Stomach smooth muscle (tissue), 2 donors: ENCODE measurements around the gene AQP6.

Source experiments
- H3K27ac ChIP-seq: one replicate; pipeline ENCODE4 v1.7.0; 2013; ENCODE audit warnings: mild to moderate bottlenecking, low read length, inconsistent platforms
- H3K27me3 ChIP-seq, 2 donors: one replicate each; pipeline ENCODE4 v1.7.0; 2013; ENCODE audit warnings: low read length in 2 of 2; ENCODE audit not compliant: insufficient read depth in 2 of 2, control insufficient read depth in 1 of 2
- H3K36me3 ChIP-seq, 2 donors: one replicate each; pipeline ENCODE4 v1.7.0; 2013; ENCODE audit warnings: low read length in 2 of 2; ENCODE audit not compliant: control insufficient read depth in 2 of 2, insufficient read depth in 2 of 2
- H3K4me1 ChIP-seq: one replicate; pipeline ENCODE4 v1.7.0; 2013; ENCODE audit warnings: low read length; ENCODE audit not compliant: control insufficient read depth, insufficient read depth
- H3K4me3 ChIP-seq, 2 donors: one replicate each; pipeline ENCODE4 v1.7.0; 2013; ENCODE audit warnings: low read length in 2 of 2
- H3K9ac ChIP-seq, 2 donors: one replicate each; pipeline ENCODE4 v1.7.0; 2013; ENCODE audit warnings: low read length in 2 of 2, mild to moderate bottlenecking in 1 of 2
- H3K9me3 ChIP-seq, 2 donors: one replicate each; pipeline ENCODE4 v1.7.0; 2013; ENCODE audit warnings: low read length in 2 of 2; ENCODE audit not compliant: control insufficient read depth in 2 of 2
- donor health status: healthy.
- donor health status: Pancreatic carcinoma.

AQP6 gene

GRCh38 chr12:49959685-49960473 is 12.9 kb upstream of the AQP6 start:
- H3K4me3 ChIP-seq, result no peak overlapping the region
- H3K9me3 ChIP-seq, result no peaks in the 10 kb centered on the region
- H3K27me3 ChIP-seq, result peaks cover 40 to 56% of the 10 kb centered on the region in 2 donors
- peaks cover 10% of the 10 kb centered on the region for H3K4me1 ChIP-seq
- no peaks in the 10 kb centered on the region for H3K36me3 ChIP-seq
- H3K27ac ChIP-seq, result no peak overlapping the region
- H3K9ac ChIP-seq, result no peak overlapping the region

GRCh38 chr12:49960474-49961110 is 12.2 kb upstream of the AQP6 start:
- Histone ChIP-seq H3K27me3 (peaks cover 37 to 49% of the 10 kb centered on the region in 2 donors), H3K9ac (no peak overlapping the region), H3K27ac (no peak overlapping the region), H3K36me3 (no peaks in the 10 kb centered on the region), H3K9me3 (no peaks in the 10 kb centered on the region), H3K4me1 (peaks cover 6% of the 10 kb centered on the region), H3K4me3 (peak overlapping the region in 1 of 2 donors; percentile 57)

GRCh38 chr12:49961111-49961922 is 11.4 kb upstream of the AQP6 start, which contains the start of gene AQP5:
AQP5 (plus strand) TSS chr12:49961872; CDS start chr12:49962018, 146 bp downstream.
- peaks cover 32 to 45% of the 10 kb centered on the region in 2 donors for H3K27me3 ChIP-seq
- H3K36me3 ChIP-seq, result no peaks in the 10 kb centered on the region
- peaks cover 6% of the 10 kb centered on the region for H3K4me1 ChIP-seq
- no peak within 1 kb of the TSS for H3K9ac ChIP-seq
- no peaks in the 10 kb centered on the region for H3K9me3 ChIP-seq
- H3K4me3 ChIP-seq, result peak within 1 kb of the TSS in 1 of 2 donors; percentile 57
- no peak within 1 kb of the TSS for H3K27ac ChIP-seq

GRCh38 chr12:49961993-49962764 is 10.6 kb upstream of the AQP6 start:
- Histone ChIP-seq H3K9ac (no peak overlapping the region), H3K27me3 (peaks cover 29 to 41% of the 10 kb centered on the region in 2 donors), H3K27ac (no peak overlapping the region), H3K4me3 (no peak overlapping the region), H3K4me1 (peaks cover 12% of the 10 kb centered on the region), H3K36me3 (no peaks in the 10 kb centered on the region), H3K9me3 (no peaks in the 10 kb centered on the region)

GRCh38 chr12:49962861-49963765 is 9.6 kb upstream of the AQP6 start:
- Histone ChIP-seq H3K9me3 (no peaks in the 10 kb centered on the region), H3K36me3 (no peaks in the 10 kb centered on the region), H3K4me3 (no peak overlapping the region), H3K27me3 (peaks cover 31 to 32% of the 10 kb centered on the region in 2 donors), H3K27ac (no peak overlapping the region), H3K4me1 (peaks cover 19% of the 10 kb centered on the region), H3K9ac (no peak overlapping the region)

- Histone ChIP-seq H3K4me1 (peaks cover 19% of the 10 kb centered on the region), H3K36me3 (no peaks in the 10 kb centered on the region), H3K4me3 (no peak overlapping the region), H3K9me3 (no peaks in the 10 kb centered on the region), H3K9ac (no peak overlapping the region), H3K27ac (no peak overlapping the region), H3K27me3 (peaks cover 27% of the 10 kb centered on the region in 2 donors)
Measured at GRCh38 chr12:49963976-49964815, 8.6 kb upstream of the AQP6 start.

- Histone ChIP-seq H3K27me3 (peaks cover 18 to 20% of the 10 kb centered on the region in 2 donors), H3K27ac (no peak overlapping the region), H3K4me3 (no peak overlapping the region), H3K4me1 (peaks cover 19% of the 10 kb centered on the region), H3K36me3 (no peaks in the 10 kb centered on the region), H3K9me3 (no peaks in the 10 kb centered on the region), H3K9ac (no peak overlapping the region)
Measured at GRCh38 chr12:49964849-49965624, 7.7 kb upstream of the AQP6 start.

- H3K9me3 ChIP-seq, result no peaks in the 10 kb centered on the region
- H3K4me1 ChIP-seq, result peaks cover 19% of the 10 kb centered on the region
- H3K4me3 ChIP-seq, result no peak overlapping the region
- peaks cover 10 to 12% of the 10 kb centered on the region in 2 donors for H3K27me3 ChIP-seq
- H3K9ac ChIP-seq, result no peak overlapping the region
- H3K27ac ChIP-seq, result no peak overlapping the region
- no peaks in the 10 kb centered on the region for H3K36me3 ChIP-seq
Measured at GRCh38 chr12:49965836-49966235, 6.9 kb upstream of the AQP6 start.
